Measurements from ENCODE around the gene ACP6. TPM values are rescaled to one million over a fixed set of nuclear protein-coding genes. Genes with fewer than 3 reads are reported as not detected.

The ACP6 gene
- total RNA-seq, 1 donor from 2014 or later, result 21.8 TPM

GRCh38 chr1:147636314-147636713 lies 34.0 kb downstream of the ACP6 start:
- Mint-ChIP-seq H3K27me3 (ENCODE audit: low read depth) (no peaks in the 10 kb centered on the region), H3K4me3 (no peak overlapping the region), H3K4me1 (no peaks in the 10 kb centered on the region), H3K36me3 (ENCODE audit: low read depth) (peaks cover 10% of the 10 kb centered on the region), H3K27ac (ENCODE audit: unreplicated experiment) (no peak overlapping the region), H3K9me3 (no peaks in the 10 kb centered on the region)
- no peak for DNase-seq (ENCODE audit: low read depth, low spot score)
- TF ChIP-seq CTCF (conservative IDR thresholded peaks at IDR 0.05), result no peak

- H3K4me3 Mint-ChIP-seq, result no peak overlapping the region
- peaks cover 10% of the 10 kb centered on the region for H3K36me3 Mint-ChIP-seq (ENCODE audit: low read depth)
- DNase-seq (ENCODE audit: low read depth, low spot score), result no peak
- TF ChIP-seq CTCF (conservative IDR thresholded peaks at IDR 0.05), result no peak
- H3K27me3 Mint-ChIP-seq (ENCODE audit: low read depth), result no peaks in the 10 kb centered on the region
- no peaks in the 10 kb centered on the region for H3K4me1 Mint-ChIP-seq
- H3K27ac Mint-ChIP-seq (ENCODE audit: unreplicated experiment), result no peak overlapping the region
- no peaks in the 10 kb centered on the region for H3K9me3 Mint-ChIP-seq
These were observed 35.0 kb downstream of the ACP6 start for GRCh38 chr1:147635342-147635741.

GRCh38 chr1:147634645-147635044 lies 35.7 kb downstream of the ACP6 start:
- no peaks in the 10 kb centered on the region for H3K4me1 Mint-ChIP-seq
- no peak overlapping the region for H3K27ac Mint-ChIP-seq (ENCODE audit: unreplicated experiment)
- H3K4me3 Mint-ChIP-seq, result no peak overlapping the region
- H3K27me3 Mint-ChIP-seq (ENCODE audit: low read depth), result no peaks in the 10 kb centered on the region
- peaks cover 10% of the 10 kb centered on the region for H3K36me3 Mint-ChIP-seq (ENCODE audit: low read depth)
- TF ChIP-seq CTCF (conservative IDR thresholded peaks at IDR 0.05), result no peak
- no peaks in the 10 kb centered on the region for H3K9me3 Mint-ChIP-seq
- DNase-seq (ENCODE audit: low read depth, low spot score), result no peak

GRCh38 chr1:147633759-147634158 lies 36.6 kb downstream of the ACP6 start:
- TF ChIP-seq CTCF (conservative IDR thresholded peaks at IDR 0.05), result no peak
- H3K27ac Mint-ChIP-seq (ENCODE audit: unreplicated experiment), result no peak overlapping the region
- no peaks in the 10 kb centered on the region for H3K9me3 Mint-ChIP-seq
- H3K27me3 Mint-ChIP-seq (ENCODE audit: low read depth), result no peaks in the 10 kb centered on the region
- no peak overlapping the region for H3K4me3 Mint-ChIP-seq
- DNase-seq (ENCODE audit: low read depth, low spot score), result no peak
- peaks cover 10% of the 10 kb centered on the region for H3K36me3 Mint-ChIP-seq (ENCODE audit: low read depth)
- H3K4me1 Mint-ChIP-seq, result no peaks in the 10 kb centered on the region

GRCh38 chr1:147631839-147632238 lies 38.5 kb downstream of the ACP6 start:
- H3K4me1 Mint-ChIP-seq, result no peaks in the 10 kb centered on the region
- no peak overlapping the region for H3K27ac Mint-ChIP-seq (ENCODE audit: unreplicated experiment)
- H3K9me3 Mint-ChIP-seq, result no peaks in the 10 kb centered on the region
- TF ChIP-seq CTCF (conservative IDR thresholded peaks at IDR 0.05), result no peak
- H3K36me3 Mint-ChIP-seq (ENCODE audit: low read depth), result peaks cover 10% of the 10 kb centered on the region
- no peak overlapping the region for H3K4me3 Mint-ChIP-seq
- H3K27me3 Mint-ChIP-seq (ENCODE audit: low read depth), result no peaks in the 10 kb centered on the region
- DNase-seq (ENCODE audit: low read depth, low spot score), result no peak

GRCh38 chr1:147630447-147630846 lies 39.9 kb downstream of the ACP6 start:
- no peak for TF ChIP-seq CTCF (conservative IDR thresholded peaks at IDR 0.05)
- no peak for DNase-seq (ENCODE audit: low read depth, low spot score)
- H3K27ac Mint-ChIP-seq (ENCODE audit: unreplicated experiment), result no peak overlapping the region
- H3K27me3 Mint-ChIP-seq (ENCODE audit: low read depth), result no peaks in the 10 kb centered on the region
- H3K9me3 Mint-ChIP-seq, result no peaks in the 10 kb centered on the region
- H3K36me3 Mint-ChIP-seq (ENCODE audit: low read depth), result peaks cover 7% of the 10 kb centered on the region
- H3K4me3 Mint-ChIP-seq, result no peak overlapping the region
- peaks cover 7% of the 10 kb centered on the region for H3K4me1 Mint-ChIP-seq

All from neural crest cell (in vitro differentiated cells).